Measurements from ENCODE around the gene SMPD2.

GRCh38 chr6:109478841-109479624, 38.5 kb downstream of the SMPD2 start:
- TF ChIP-seq, protein P1, sequence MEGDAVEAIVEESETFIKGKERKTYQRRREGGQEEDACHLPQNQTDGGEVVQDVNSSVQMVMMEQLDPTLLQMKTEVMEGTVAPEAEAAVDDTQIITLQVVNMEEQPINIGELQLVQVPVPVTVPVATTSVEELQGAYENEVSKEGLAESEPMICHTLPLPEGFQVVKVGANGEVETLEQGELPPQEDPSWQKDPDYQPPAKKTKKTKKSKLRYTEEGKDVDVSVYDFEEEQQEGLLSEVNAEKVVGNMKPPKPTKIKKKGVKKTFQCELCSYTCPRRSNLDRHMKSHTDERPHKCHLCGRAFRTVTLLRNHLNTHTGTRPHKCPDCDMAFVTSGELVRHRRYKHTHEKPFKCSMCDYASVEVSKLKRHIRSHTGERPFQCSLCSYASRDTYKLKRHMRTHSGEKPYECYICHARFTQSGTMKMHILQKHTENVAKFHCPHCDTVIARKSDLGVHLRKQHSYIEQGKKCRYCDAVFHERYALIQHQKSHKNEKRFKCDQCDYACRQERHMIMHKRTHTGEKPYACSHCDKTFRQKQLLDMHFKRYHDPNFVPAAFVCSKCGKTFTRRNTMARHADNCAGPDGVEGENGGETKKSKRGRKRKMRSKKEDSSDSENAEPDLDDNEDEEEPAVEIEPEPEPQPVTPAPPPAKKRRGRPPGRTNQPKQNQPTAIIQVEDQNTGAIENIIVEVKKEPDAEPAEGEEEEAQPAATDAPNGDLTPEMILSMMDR (IDR thresholded peaks at IDR 0.05; ENCODE audit: low read length): no peak
- no peak for TF ChIP-seq EZH2 (IDR thresholded peaks at IDR 0.05; ENCODE audit: borderline replicate concordance, low read length)
